ENCODE results near the gene LIN28B. TPM values are rescaled to one million over a fixed set of nuclear protein-coding genes. Genes with fewer than 3 reads are reported as not detected.

The LIN28B gene
- total RNA-seq, 2 experiments from 2014 or later, result not detected

DNA sequence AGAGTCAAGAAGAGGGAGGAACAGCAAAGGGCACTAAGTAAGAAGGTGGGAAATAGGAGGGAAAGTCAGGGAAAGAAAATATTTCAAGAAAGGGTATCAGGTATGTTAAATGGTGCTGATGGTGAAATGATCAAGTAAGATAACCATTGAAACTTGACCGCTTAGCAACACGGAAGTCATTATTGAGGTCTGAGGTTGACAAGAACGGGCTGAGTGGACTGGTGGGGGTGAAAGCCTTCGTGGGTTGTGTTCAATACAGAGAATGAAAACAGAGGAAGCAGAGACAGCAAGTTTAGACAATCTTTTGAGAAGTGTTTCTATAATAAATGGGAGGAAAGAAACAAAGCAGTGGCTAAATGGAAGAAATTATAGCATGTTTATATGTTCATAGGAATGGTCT is 72.0 kb downstream of the LIN28B start:
- no peak overlapping the region for H3K27ac Mint-ChIP-seq
- H3K9me3 Mint-ChIP-seq (ENCODE audit: insufficient read depth), result no peaks in the 10 kb centered on the region
- CTCF ChIA-PET, result no interaction called here
- H3K4me1 Mint-ChIP-seq (ENCODE audit: low read depth), result no peaks in the 10 kb centered on the region
- POLR2A ChIA-PET, result no interaction called here
- peaks cover 2% of the 10 kb centered on the region for H3K27me3 Mint-ChIP-seq (ENCODE audit: low read depth)
- H3K4me3 Mint-ChIP-seq, result no peak overlapping the region
- no peaks in the 10 kb centered on the region for H3K36me3 Mint-ChIP-seq (ENCODE audit: low read depth)
- no peak for DNase-seq
- ATAC-seq, result no peak

DNA sequence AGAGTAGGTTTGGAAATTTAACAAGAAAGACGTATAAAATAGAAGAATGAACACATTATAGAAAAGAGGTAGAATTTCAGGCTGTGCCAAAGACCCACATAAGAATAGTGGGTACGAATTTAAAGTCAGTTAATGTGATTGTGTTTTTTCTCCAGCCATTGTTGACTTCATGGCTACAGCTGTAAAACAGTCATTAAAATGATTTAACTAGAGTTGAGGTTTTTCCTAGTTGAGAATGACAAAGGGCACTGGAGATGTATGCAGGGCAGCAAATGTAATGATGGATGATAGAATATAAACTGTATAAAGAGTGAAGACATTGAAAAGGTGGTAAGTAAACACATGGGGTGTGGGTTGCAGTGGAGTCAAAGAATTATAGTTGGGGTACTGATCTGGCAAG is 72.7 kb downstream of the LIN28B start:
- Mint-ChIP-seq H3K4me3 (no peak overlapping the region), H3K27ac (no peak overlapping the region), H3K27me3 (ENCODE audit: low read depth) (peaks cover 2% of the 10 kb centered on the region), H3K4me1 (ENCODE audit: low read depth) (no peaks in the 10 kb centered on the region), H3K9me3 (ENCODE audit: insufficient read depth) (no peaks in the 10 kb centered on the region), H3K36me3 (ENCODE audit: low read depth) (no peaks in the 10 kb centered on the region)
- no peak for ATAC-seq
- ChIA-PET CTCF (no interaction called here), POLR2A (no interaction called here)
- no peak for DNase-seq

GRCh38 chr6:105034470-105034869 is 77.6 kb downstream of the LIN28B start:
- Mint-ChIP-seq H3K27me3 (ENCODE audit: low read depth) (peaks cover 8% of the 10 kb centered on the region), H3K9me3 (ENCODE audit: insufficient read depth) (no peaks in the 10 kb centered on the region), H3K36me3 (ENCODE audit: low read depth) (no peaks in the 10 kb centered on the region), H3K4me3 (no peak overlapping the region), H3K4me1 (ENCODE audit: low read depth) (no peaks in the 10 kb centered on the region), H3K27ac (no peak overlapping the region)
- ATAC-seq (no peak), DNase-seq (no peak)
- POLR2A ChIA-PET, result no interaction called here
- CTCF ChIA-PET, result no interaction called here

DNA sequence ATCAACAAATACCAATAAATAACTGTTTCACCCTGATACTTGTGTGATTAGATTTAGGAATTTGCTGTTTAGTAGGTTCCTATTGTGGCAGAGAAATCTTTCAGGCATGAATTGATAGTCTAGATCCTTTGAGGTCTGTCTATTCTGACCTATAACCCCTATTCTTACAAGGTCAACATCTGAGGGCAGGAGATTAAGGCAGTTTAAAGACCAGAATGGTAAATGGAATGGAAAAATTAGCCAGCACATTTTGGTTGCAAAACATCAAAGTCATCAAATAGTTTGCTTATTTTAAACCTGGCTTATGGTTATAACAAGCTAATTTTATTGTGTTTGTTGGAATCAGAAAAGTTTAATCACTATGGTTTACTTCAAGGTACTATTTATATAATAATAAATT is 78.4 kb downstream of the LIN28B start:
- no peaks in the 10 kb centered on the region for H3K9me3 Mint-ChIP-seq (ENCODE audit: insufficient read depth)
- H3K36me3 Mint-ChIP-seq (ENCODE audit: low read depth), result no peaks in the 10 kb centered on the region
- ATAC-seq, result no peak
- H3K27me3 Mint-ChIP-seq (ENCODE audit: low read depth), result peaks cover 8% of the 10 kb centered on the region
- no peak overlapping the region for H3K27ac Mint-ChIP-seq
- ChIA-PET CTCF (no interaction called here), POLR2A (no interaction called here)
- DNase-seq, result no peak
- no peak overlapping the region for H3K4me3 Mint-ChIP-seq
- no peaks in the 10 kb centered on the region for H3K4me1 Mint-ChIP-seq (ENCODE audit: low read depth)

GRCh38 chr6:105036351-105036750 is 79.4 kb downstream of the LIN28B start:
- Mint-ChIP-seq H3K27me3 (ENCODE audit: low read depth) (peaks cover 8% of the 10 kb centered on the region), H3K27ac (no peak overlapping the region), H3K9me3 (ENCODE audit: insufficient read depth) (no peaks in the 10 kb centered on the region), H3K4me3 (no peak overlapping the region), H3K4me1 (ENCODE audit: low read depth) (no peaks in the 10 kb centered on the region), H3K36me3 (ENCODE audit: low read depth) (no peaks in the 10 kb centered on the region)
- ChIA-PET POLR2A (no interaction called here), CTCF (interaction anchor here (1.7 kb wide), 1 partner anchor 52 kb away, joined by 4 read pairs; no protein-coding TSS in a partner anchor)
- ATAC-seq (no peak), DNase-seq (no peak)

GRCh38 chr6:105038259-105038658 is 81.4 kb downstream of the LIN28B start:
- POLR2A ChIA-PET, result no interaction called here
- Mint-ChIP-seq H3K4me1 (ENCODE audit: low read depth) (no peaks in the 10 kb centered on the region), H3K9me3 (ENCODE audit: insufficient read depth) (no peaks in the 10 kb centered on the region), H3K27ac (no peak overlapping the region), H3K27me3 (ENCODE audit: low read depth) (peaks cover 18% of the 10 kb centered on the region), H3K4me3 (no peak overlapping the region), H3K36me3 (ENCODE audit: low read depth) (no peaks in the 10 kb centered on the region)
- CTCF ChIA-PET, result no interaction called here
- ATAC-seq (no peak), DNase-seq (no peak)

- ChIA-PET POLR2A (interaction anchor here (0.7 kb wide), 1 partner anchor 1108 kb away, joined by 5 read pairs; no protein-coding TSS in a partner anchor), CTCF (no interaction called here)
- ATAC-seq (no peak), DNase-seq (no peak)
- Mint-ChIP-seq H3K27ac (no peak overlapping the region), H3K4me1 (ENCODE audit: low read depth) (no peaks in the 10 kb centered on the region), H3K4me3 (no peak overlapping the region), H3K9me3 (ENCODE audit: insufficient read depth) (no peaks in the 10 kb centered on the region), H3K27me3 (ENCODE audit: low read depth) (peaks cover 12% of the 10 kb centered on the region), H3K36me3 (ENCODE audit: low read depth) (no peaks in the 10 kb centered on the region)
These were observed 85.0 kb downstream of the LIN28B start for GRCh38 chr6:105041880-105042279.

- no peaks in the 10 kb centered on the region for H3K9me3 Mint-ChIP-seq (ENCODE audit: insufficient read depth)
- no peaks in the 10 kb centered on the region for H3K4me1 Mint-ChIP-seq (ENCODE audit: low read depth)
- DNase-seq, result no peak
- no peaks in the 10 kb centered on the region for H3K36me3 Mint-ChIP-seq (ENCODE audit: low read depth)
- CTCF ChIA-PET, result no interaction called here
- no peak overlapping the region for H3K4me3 Mint-ChIP-seq
- H3K27me3 Mint-ChIP-seq (ENCODE audit: low read depth), result peaks cover 12% of the 10 kb centered on the region
- POLR2A ChIA-PET, result interaction anchor here (0.7 kb wide), 1 partner anchor 1107 kb away, joined by 5 read pairs; no protein-coding TSS in a partner anchor
- no peak overlapping the region for H3K27ac Mint-ChIP-seq
- no peak for ATAC-seq
These were observed 85.7 kb downstream of the LIN28B start for GRCh38 chr6:105042648-105043047.

GRCh38 chr6:105043979-105044378 is 87.1 kb downstream of the LIN28B start:
- CTCF ChIA-PET, result no interaction called here

GRCh38 chr6:105045526-105045925 is 88.6 kb downstream of the LIN28B start:
- H3K27ac Mint-ChIP-seq, result no peak overlapping the region
- H3K27me3 Mint-ChIP-seq (ENCODE audit: low read depth), result peaks cover 10% of the 10 kb centered on the region
- CTCF ChIA-PET, result no interaction called here
- no peaks in the 10 kb centered on the region for H3K4me1 Mint-ChIP-seq (ENCODE audit: low read depth)
- POLR2A ChIA-PET, result no interaction called here
- no peaks in the 10 kb centered on the region for H3K36me3 Mint-ChIP-seq (ENCODE audit: low read depth)
- H3K9me3 Mint-ChIP-seq (ENCODE audit: insufficient read depth), result no peaks in the 10 kb centered on the region
- no peak overlapping the region for H3K4me3 Mint-ChIP-seq
- DNase-seq (no peak), ATAC-seq (no peak)

More at GRCh38 chr6:105043979-105044378, 87.1 kb downstream of the LIN28B start:
- Mint-ChIP-seq H3K4me1 (ENCODE audit: low read depth) (no peaks in the 10 kb centered on the region), H3K27me3 (ENCODE audit: low read depth) (peaks cover 12% of the 10 kb centered on the region), H3K9me3 (ENCODE audit: insufficient read depth) (no peaks in the 10 kb centered on the region), H3K36me3 (ENCODE audit: low read depth) (no peaks in the 10 kb centered on the region), H3K27ac (no peak overlapping the region), H3K4me3 (no peak overlapping the region)
- POLR2A ChIA-PET, result no interaction called here
- ATAC-seq (no peak), DNase-seq (no peak)

GRCh38 chr6:105051941-105052471 is 95.1 kb downstream of the LIN28B start:
- no peak for DNase-seq
- CTCF ChIA-PET, result no interaction called here

DNA sequence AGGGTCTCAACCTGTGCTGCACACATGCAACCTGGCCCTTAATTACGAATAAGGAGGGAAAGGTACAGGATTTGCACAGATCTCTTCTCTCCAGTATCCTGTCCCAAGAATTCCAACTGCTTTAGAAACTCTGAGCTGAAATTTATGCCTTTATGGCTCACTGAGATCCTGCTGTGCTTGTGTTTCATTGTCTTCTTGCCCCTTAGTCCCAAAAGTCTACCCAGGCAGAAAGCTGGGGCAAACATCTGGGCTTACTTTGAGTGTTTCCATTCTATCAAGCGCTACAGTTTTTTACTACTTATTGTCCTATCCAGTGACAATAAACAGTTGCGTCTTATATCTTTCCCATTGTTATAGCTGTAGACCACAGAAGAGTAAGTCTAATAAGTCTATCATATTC is 99.7 kb downstream of the LIN28B start:
- Mint-ChIP-seq H3K36me3 (ENCODE audit: low read depth) (no peaks in the 10 kb centered on the region), H3K4me1 (ENCODE audit: low read depth) (no peaks in the 10 kb centered on the region), H3K9me3 (ENCODE audit: insufficient read depth) (no peaks in the 10 kb centered on the region), H3K27ac (no peak overlapping the region), H3K27me3 (ENCODE audit: low read depth) (peaks cover 18% of the 10 kb centered on the region), H3K4me3 (no peak overlapping the region)
- no peak for DNase-seq
- ChIA-PET POLR2A (no interaction called here), CTCF (no interaction called here)
- no peak for ATAC-seq

More at GRCh38 chr6:105051941-105052471, 95.1 kb downstream of the LIN28B start:
- no peak overlapping the region for H3K27ac Mint-ChIP-seq
- H3K4me3 Mint-ChIP-seq, result no peak overlapping the region
- no peaks in the 10 kb centered on the region for H3K4me1 Mint-ChIP-seq (ENCODE audit: low read depth)
- no peak for ATAC-seq
- H3K27me3 Mint-ChIP-seq (ENCODE audit: low read depth), result peaks cover 8% of the 10 kb centered on the region
- H3K36me3 Mint-ChIP-seq (ENCODE audit: low read depth), result no peaks in the 10 kb centered on the region
- POLR2A ChIA-PET, result no interaction called here
- H3K9me3 Mint-ChIP-seq (ENCODE audit: insufficient read depth), result no peaks in the 10 kb centered on the region

DNA sequence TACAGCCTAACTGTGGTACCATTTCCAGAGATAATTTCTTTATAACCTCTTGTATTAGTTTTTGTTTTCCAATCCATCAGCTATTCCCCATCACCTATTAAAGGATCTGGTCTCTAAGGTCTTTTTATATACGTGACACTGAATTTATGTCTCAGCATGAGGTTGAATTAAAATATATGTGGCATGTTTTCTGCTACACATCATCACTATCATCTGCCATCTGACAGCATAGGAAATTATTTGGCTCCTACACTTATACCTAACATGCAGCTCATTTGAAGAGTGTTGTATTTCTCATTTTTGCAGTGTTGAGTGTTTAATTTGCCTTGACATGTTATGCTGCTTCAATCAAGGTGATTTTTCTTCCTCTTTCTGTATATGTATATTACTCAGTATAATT is 100.3 kb downstream of the LIN28B start:
- DNase-seq (no peak), ATAC-seq (no peak)
- CTCF ChIA-PET, result interaction anchor here (1.5 kb wide), 1 partner anchor 31 kb away, joined by 4 read pairs; no protein-coding TSS in a partner anchor
- no peaks in the 10 kb centered on the region for H3K9me3 Mint-ChIP-seq (ENCODE audit: insufficient read depth)
- no peaks in the 10 kb centered on the region for H3K36me3 Mint-ChIP-seq (ENCODE audit: low read depth)
- no peaks in the 10 kb centered on the region for H3K4me1 Mint-ChIP-seq (ENCODE audit: low read depth)
- H3K27me3 Mint-ChIP-seq (ENCODE audit: low read depth), result peaks cover 19% of the 10 kb centered on the region
- POLR2A ChIA-PET, result no interaction called here
- no peak overlapping the region for H3K4me3 Mint-ChIP-seq
- H3K27ac Mint-ChIP-seq, result no peak overlapping the region
